GM18951 (cell line): ENCODE results near the gene FANK1.
"Not testable (repeated sequence)": the region's sequence is repeated elsewhere in the genome, so short reads cannot be mapped to it uniquely, and the experiment has no call there.

Experiments used
- POLR2A ChIP-seq: IDR thresholded peaks from 4 replicates; pipeline ENCODE4 v1.6.1; 2011; ENCODE audit warnings: mild to moderate bottlenecking; ENCODE audit not compliant: insufficient read length, insufficient read depth; ENCODE audit errors: extremely low read depth
- in situ Hi-C: fragments of 300-500 bp; cut with MboI; formaldehyde crosslinking; loops from one replicate; pipeline ENCODE4 v1.12.0; 2022; ENCODE audit warnings: low sequenced_read_pairs, mixed read lengths, inconsistent platforms; ENCODE audit not compliant: unreplicated experiment

FANK1 gene

DNA sequence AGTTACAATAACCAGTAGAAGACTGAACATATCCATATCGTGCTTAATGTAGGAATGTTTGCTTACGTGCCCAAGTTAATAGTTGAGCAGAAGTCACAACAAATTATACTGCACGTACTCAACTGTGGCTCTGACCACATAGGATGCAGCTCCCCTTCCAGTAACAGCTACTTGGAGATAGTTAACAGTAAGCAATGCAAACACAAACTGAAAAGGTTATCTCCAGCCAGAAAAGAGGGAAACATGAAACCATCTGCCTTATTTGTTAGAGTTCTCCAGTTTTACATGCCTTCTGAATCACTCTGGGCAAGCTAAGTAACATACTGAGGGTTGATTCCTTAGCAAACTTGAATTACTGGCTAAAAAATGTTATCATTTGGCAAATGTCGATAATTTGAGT, 25.0 kb upstream of the FANK1 start:
- TF ChIP-seq POLR2A = no peak

DNA sequence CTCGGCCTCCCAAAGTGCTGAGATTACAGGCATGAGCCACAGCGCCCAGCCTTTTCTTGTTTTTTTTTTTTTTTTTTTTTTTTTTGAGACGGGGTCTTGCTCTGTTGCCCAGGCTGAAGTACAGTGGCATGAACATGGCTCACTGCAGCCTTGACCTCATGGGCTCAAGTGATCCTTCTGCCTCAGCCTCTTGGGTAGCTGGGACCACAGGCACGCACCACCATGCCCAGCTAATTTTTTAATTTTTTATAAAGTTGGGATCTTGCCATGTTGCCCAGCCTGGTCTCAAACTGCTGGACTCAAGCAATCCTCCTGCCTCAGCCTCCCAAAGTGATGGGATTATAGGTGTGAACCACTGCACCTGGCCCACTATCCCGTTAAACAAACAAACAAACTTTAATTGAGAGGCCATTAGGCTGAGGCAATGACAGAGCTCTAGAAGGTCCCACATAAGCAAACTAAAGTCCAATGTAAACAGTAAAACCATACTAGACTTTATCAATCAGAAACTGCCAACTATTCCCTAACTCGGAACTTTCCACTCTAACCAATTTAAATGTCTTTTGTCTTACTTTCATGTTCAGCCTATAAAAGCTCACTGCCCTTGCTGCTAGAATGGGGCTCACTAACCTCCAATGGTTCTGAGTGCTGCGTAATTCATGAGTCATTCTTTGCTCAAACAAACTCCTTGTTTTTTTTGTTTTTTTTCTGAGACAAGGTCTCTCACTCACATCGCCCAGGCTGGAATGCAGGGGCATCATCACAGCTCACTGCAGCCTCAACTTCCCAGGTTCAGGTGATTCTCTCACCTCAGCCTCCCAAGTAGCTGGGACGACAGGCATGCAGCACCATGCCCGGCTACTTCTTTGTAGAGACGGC, 17.2 kb upstream of the FANK1 start:
- TF ChIP-seq POLR2A = no peak

More for the DNA sequence above, 25.0 kb upstream of the FANK1 start:
- in situ Hi-C loops = no loop called here

GRCh38 chr10:125880719-125881118, 15.6 kb upstream of the FANK1 start:
- in situ Hi-C loops = no loop called here
- TF ChIP-seq POLR2A = no peak

More for the DNA sequence above, 17.2 kb upstream of the FANK1 start:
- in situ Hi-C loops = no loop called here

DNA sequence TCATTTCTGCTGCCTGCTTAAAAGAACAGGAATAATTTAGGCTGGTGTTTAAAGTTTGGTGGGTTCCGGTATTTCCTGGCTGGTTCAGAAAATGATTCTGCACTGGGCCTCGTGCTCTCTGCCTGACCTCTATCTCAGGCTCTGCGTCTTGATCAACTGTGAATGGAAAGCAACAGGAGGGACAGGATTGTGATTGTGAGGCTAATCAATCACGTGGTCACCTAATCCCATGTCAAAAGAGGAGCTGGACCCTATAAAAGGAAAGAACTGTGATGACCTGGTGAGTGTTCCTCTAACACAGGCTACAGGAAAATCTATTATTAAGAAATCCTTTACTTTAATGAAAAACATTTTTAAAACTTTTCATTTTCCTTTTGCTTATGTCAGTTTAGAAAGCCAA, 15.2 kb upstream of the FANK1 start, which contains the start of gene DHX32:
Gene DHX32 (minus strand): TSS at position 101 of the 400 bp plus-strand sequence. CDS start 468 bp downstream, outside the sequence.
- in situ Hi-C loops = no loop called here
- TF ChIP-seq POLR2A = no peak

DNA sequence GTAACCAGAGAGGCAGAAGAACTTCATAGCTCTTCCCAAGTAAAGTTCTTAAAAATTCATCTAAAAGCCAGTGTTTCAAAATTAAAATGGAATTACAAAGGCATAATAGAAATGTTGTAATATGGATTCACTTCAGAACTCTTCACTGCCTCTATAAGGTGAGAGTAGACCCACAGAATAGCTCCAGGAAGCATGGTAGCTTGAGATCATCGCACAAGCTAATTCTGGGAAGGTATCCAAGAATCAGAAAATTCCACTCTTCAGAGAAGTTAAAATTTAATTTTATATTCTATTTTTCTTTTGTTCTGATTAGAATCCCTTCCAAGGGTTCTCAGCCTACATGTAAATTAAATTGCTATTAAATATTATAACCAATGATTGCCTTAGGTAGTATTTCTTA, 13.8 kb upstream of the FANK1 start:
- in situ Hi-C loops = no loop called here
- TF ChIP-seq POLR2A = no peak

DNA sequence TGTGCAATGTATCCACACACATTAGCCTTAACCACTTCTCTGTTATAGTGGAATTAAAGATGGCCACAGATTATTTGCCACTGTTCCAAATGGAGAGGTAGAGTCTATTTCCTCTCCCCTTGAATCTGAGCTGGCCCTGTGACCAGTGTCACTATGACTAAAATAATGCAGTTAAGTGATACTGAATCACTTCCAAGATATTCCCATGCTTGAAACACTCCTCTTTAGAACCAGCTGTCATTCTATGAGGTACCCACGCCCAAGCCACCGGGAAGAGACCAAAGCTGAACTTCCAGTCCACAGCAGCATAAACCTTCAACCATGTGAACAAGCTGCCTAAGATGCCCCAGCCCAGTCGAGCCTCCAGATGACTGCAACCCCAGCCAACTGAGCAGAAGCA, 13.2 kb upstream of the FANK1 start:
- TF ChIP-seq POLR2A = no peak
- in situ Hi-C loops = no loop called here

GRCh38 chr10:125886914-125887512, 9.4 kb upstream of the FANK1 start:
- no peak for TF ChIP-seq POLR2A
- in situ Hi-C loops = no loop called here

DNA sequence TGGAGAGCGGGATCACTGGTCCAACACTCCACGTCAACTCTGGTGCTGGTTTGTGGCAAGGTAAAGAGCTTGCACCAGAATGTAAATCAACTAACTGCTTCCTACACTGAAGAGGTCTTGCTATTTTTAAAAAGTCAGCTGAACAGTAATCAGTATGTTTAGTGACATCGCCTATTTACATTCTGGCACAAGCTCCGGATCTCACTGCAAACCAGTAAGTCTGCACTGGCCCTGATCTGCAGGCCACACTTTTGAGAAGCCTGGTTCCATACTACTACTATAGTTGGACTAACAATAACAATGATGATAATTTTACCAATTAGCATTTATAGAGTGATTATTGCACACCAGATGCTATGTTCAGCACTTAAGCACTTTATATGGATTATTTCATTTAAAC, 6.9 kb upstream of the FANK1 start:
- in situ Hi-C loops = not testable (repeated sequence)

- in situ Hi-C loops = not testable (repeated sequence)
Measured at GRCh38 chr10:125892402-125892801, 4.0 kb upstream of the FANK1 start.

- in situ Hi-C loops = not testable (repeated sequence)
Measured at GRCh38 chr10:125894176-125894575, 2.2 kb upstream of the FANK1 start.

DNA sequence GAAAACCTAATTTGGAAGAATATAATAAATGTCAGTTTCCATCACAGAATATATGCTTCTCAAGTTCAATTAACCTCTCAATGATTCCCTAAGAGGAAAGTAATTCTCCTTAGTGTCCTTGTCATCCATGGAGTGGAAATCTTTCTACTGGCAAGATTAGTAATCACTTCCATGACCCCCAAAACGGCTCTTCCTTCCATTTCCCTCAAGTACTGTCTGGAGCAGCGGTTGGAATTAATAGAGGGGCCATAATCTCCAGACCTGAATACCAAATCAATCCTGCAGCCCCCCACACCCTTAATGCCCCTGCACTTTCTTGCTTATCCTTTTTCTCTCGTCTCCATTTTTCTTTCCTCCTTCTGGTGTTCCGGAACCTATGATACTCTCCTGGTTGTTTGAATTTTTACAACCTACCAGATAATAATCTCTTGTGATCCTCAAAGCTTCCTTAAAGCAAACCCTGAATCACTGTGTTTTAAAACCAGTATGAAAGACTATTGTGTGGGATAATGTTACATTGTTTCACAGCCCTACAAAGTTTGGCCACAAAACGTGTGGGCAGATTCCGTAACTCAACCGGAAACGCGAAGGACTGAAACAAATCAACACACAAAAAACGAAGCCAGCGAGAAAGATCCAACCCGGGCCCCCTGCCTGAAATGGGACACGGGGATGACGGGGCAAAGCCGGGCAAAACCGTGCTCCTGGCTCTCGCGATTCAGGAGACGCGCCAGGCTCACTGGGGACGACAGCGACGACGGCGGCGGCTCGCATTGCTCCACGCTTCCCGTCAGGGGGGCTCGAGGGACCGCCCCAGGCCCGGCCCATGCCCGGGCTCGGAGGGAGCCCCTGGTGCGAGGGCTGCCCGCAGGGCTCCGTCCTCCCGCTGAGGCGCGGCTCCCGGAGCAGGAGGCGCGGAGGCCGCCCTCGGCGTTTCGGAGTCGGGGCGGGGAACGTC, 955 bp upstream of the FANK1 start:
- in situ Hi-C loops = not testable (repeated sequence)
- TF ChIP-seq POLR2A = peak; percentile 15

- in situ Hi-C loops = not testable (repeated sequence)
Measured at GRCh38 chr10:125897317-125897716, 953 bp downstream of the FANK1 start.

DNA sequence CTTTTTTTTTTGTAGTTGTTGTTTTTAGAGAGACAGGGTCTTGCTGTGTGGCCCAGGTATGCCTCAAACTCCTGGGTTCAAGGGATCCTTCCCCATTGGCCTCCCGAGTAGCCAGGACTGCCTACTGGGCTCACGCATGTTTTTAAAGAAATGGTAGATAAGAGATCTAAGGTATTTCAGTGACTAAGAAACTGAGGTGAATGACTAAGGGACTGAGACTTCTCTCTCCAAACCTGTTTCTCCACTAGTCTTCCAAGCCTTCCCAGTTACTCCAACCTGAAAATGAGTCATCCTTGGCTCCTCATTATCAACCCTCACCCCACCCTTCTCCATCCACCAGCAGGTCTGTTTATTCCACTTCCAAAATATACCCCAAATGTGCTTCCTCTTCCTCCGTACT, 4.6 kb downstream of the FANK1 start:
- in situ Hi-C loops = not testable (repeated sequence)

DNA sequence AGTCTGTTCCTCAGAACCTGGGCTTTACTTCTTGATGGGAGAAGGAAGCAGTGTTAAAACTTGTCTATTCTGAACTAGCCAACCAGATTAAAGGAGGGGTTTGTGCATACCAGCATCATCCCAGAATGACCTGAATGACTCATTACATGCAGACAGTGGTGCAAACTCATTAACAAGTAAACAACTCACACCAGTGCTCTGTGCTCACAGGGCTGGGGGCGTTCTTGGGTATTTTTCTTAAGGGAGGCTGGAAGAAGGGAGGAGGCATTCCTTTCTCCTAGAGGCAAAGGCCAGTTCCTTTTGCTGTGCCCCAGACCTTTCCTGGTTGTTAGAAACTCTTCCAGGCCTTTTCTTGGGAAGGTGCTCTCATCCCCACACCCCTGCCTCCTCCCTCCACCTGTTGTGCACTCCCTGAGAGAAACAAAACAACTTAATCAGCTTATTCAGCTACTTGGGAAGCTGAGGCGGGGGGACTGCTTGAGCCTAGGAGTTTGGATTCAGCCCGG, 6.8 kb downstream of the FANK1 start:
- in situ Hi-C loops = not testable (repeated sequence)

DNA sequence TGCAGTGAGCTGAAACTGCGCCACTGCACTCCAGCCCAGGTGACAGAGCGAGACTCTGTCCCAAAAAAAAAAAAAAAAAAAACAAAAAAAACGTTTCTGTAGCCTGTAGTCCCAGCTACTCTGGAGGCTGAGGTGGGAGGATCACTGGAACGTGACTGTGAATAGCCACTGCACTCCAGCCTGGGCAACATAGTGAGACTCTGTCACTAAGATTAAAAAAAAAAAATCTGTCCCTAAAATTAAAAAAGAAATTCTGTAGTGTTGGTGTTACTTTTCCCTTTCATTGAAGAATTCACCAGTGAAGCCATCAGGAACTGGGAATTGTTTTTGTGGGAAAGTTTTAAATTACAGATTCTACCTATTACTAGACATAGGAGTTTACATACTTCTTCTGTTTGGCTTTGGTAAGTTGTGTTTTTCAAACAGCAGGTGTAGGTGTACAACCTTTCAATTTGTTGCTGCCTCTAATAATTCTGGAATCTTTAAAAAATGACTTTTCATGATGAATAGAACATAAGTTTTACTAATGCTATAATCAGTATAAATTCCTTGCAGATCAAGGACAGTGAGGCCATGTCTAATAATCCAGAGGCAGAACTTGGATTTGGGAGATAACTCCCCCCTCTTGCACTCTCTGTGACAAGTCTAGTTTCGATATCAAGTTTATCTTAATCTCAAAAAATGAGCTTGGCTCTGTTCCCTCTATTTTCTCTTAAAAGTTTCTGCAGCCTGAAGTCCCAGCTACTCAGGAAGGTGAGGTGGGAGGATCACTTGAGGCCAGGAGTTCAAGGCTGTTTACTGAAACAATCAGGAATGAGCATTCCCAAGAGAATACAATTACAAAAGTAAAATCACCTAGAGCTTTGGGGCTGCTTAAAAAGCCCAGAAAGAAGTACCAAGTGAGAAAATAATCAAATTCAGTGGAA, 9.0 kb downstream of the FANK1 start:
- in situ Hi-C loops = not testable (repeated sequence)

DNA sequence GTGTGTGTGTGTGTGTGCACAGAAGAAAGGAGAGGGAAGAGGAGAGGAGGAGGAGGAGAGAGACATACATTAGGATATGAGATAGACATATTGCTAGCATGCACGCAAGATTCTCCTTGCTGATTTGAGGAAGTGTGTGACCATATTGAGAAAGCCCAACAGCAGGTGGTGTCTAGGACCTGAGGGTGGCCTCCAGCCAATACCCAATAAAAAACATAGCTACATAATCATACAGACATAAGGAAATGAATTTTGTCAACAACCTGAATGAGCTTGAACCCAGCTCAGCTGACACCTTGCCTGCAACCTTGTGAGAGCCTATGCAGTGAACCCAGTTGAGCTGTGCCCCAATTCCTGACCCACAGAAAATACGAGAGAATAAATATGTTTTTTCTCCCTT, 11.2 kb downstream of the FANK1 start:
- in situ Hi-C loops = not testable (repeated sequence)

- in situ Hi-C loops = not testable (repeated sequence)
Measured at GRCh38 chr10:125908813-125909212, 12.4 kb downstream of the FANK1 start.

DNA sequence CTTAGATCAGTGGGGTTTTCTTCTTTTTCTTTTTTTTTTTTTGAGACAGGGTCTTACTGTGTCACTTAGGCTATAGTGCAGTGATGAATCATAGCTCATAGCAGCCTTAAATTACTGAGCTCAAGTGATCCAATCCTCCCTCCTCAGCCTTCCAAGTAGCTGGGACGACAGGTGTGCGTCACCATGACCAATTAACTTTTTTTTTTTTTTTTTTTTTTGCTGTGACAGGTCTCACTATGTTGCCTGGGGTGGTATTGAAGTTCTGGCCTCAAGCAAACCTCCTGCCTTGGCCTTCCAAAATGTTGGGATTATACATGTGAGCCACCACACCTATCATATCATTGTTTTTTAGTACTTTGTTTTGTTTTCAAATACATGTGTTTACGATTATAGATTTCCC, 13.1 kb downstream of the FANK1 start:
- in situ Hi-C loops = not testable (repeated sequence)
